Astrocyte (in vitro differentiated cells and primary cell): ENCODE data around the gene CBR4.

ENCODE experiments used
- CTCF ChIP-seq: IDR thresholded peaks from 2 replicates; pipeline ENCODE4 v1.5.1; 2011; ENCODE audit warnings: low read depth, mild to moderate bottlenecking, inconsistent platforms, low read length, moderate library complexity; ENCODE audit not compliant: insufficient read depth
- EZH2 ChIP-seq: IDR thresholded peaks from 2 replicates; pipeline ENCODE4 v1.6.1; 2012; ENCODE audit warnings: mild to moderate bottlenecking, low read length, inconsistent platforms; ENCODE audit not compliant: insufficient read depth

- TF ChIP-seq CTCF = no peak
- no peak for TF ChIP-seq EZH2
These were observed 7.9 kb upstream of the CBR4 start for GRCh38 chr4:169017971-169018370.
